Measurements from ENCODE around the gene MMAB.

Gene MMAB

DNA sequence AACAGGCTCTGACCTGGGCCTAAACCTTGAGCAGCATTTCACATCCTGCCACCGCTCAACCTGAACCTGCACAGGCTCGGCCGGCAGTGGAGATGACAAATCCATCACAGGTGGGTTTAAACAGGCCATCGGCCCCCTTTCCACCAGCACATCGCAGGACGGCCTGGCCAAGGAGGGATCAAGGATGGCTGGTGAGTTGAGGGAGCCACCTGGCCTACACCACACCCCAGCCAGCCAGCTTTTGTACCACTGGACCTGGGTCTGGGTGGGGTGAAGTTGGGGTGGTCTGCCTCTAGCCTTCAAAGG lies 14.2 kb downstream of the MMAB start:
- DNase-seq (ENCODE audit: low spot score), result no peak

- no peak for DNase-seq (ENCODE audit: low spot score)
Measured at GRCh38 chr12:109558374-109559199, 14.7 kb downstream of the MMAB start.

GRCh38 chr12:109557805-109558204 lies 15.5 kb downstream of the MMAB start:
- no peak for DNase-seq (ENCODE audit: low spot score)

- no peak for DNase-seq (ENCODE audit: low spot score)
Measured at GRCh38 chr12:109557200-109557599, 16.1 kb downstream of the MMAB start.

GRCh38 chr12:109555431-109556315 lies 17.6 kb downstream of the MMAB start:
- DNase-seq (ENCODE audit: low spot score), result no peak

DNA sequence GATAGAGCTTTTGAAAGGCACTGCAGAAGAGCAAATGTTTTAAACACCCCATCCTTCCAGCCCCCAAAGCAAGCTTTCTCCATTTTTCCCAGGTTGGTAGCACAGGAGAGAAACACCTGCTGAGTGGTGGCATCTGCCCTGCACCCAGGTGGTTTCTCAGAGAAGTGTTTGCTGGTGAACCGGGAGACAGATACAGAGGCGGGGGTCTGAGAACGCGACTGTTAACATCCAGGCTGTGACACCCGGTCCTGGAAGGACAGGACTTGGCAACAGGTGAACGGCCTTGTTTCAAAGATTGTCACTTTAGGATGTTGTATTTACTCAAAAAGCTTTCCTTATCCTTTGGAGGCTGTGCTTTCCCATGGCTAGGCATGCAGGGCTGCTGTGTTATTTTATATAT lies 18.5 kb downstream of the MMAB start:
- no peak for DNase-seq (ENCODE audit: low spot score)

GRCh38 chr12:109553906-109554500 lies 19.3 kb downstream of the MMAB start:
- DNase-seq (ENCODE audit: low spot score), result no peak

DNA sequence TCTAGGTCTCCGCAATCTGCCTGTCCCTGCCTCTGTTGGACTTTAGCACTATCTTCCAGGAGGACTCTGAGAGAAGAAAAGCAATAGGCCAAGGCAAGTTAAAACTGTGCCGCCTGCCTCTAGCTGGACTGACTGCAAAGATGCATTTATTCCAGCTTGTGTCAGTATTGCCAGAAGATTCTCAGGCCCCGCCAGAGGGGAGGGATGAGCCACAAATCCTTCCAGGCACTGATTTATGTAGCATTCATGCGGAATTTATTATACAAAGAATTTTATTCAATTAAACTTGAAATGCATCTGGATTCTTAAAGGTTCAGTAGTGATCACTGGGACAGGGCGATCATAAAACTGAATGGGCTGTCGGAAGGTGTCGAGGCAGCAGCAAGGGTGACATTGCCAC lies 19.8 kb downstream of the MMAB start:
- DNase-seq (ENCODE audit: low spot score), result no peak

GRCh38 chr12:109552971-109553370 lies 20.3 kb downstream of the MMAB start:
- DNase-seq (ENCODE audit: low spot score), result no peak

DNA sequence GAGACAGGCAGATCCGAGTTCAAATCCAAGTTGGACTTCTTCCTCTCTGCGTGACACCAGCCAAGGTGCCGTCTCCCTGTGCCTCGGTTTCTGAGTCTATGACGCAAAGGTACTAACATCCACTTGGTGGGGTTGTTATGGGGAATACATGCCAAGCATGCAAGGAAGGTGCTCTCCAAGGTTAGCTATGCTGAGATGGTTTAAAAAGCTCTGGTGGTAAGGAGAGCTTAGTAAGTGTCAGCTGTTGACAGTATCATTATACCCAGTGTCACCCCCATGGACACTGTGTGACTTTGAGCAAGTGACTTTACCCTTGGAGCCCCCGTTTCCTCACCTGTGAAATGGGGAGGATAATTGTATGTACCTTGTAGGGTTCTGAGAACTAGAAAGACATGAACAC lies 22.2 kb downstream of the MMAB start:
- no peak for DNase-seq (ENCODE audit: low spot score)

- no peak for DNase-seq (ENCODE audit: low spot score)
Measured at GRCh38 chr12:109550281-109550680, 23.0 kb downstream of the MMAB start.

DNA sequence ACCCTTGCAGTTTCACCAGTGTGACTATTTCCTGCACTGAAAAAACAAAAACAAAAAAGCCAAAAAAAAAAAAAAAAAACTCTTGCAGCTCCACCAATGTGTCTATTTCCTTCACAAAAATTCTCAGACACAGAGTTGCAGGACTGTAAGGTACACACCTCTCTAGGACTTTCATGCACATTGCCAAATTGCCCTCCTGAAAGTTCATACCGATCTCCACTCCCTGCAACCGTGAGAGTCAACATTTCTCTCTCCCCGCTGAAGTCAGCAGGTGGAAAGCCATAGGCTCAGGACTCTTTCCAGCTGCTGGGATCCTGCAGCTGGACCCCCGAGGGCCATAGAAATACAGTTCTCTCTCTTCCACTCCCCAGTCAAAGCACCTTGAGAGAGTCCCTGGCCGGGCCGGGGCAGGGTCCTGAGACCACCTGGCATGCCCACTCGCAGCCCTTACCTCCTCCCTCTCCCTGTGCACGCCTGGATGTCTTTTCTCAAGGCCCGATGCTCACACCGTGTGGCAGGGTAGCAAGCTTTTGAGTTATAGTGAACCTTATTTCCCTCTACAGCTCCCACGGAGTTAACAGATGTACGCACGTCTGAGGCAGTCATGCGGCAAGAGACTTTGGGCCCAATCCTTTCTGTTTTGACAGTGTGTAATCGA lies 23.6 kb downstream of the MMAB start:
- DNase-seq (ENCODE audit: low spot score), result no peak

DNA sequence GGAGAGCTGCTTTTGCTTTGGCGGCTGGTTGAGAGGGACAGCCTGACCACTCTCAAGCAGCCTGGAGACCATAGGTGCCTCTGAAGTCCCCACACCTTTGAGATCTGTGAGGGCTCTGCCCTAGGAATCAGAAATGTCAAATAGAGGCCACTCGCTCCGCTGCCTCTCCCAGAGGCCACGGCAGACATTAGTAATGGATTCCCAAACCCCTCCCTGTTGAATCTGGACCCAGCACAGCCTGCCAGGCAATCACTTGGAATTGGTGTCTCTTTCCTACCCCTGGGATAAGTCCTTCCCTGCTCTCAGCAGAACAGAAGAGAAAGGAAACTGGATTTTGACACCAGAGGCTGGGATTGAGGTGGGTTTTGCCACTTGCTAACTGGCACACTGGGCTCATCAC lies 25.0 kb downstream of the MMAB start:
- DNase-seq (ENCODE audit: low spot score), result no peak

GRCh38 chr12:109547286-109547685 lies 26.0 kb downstream of the MMAB start:
- no peak for DNase-seq (ENCODE audit: low spot score)

DNA sequence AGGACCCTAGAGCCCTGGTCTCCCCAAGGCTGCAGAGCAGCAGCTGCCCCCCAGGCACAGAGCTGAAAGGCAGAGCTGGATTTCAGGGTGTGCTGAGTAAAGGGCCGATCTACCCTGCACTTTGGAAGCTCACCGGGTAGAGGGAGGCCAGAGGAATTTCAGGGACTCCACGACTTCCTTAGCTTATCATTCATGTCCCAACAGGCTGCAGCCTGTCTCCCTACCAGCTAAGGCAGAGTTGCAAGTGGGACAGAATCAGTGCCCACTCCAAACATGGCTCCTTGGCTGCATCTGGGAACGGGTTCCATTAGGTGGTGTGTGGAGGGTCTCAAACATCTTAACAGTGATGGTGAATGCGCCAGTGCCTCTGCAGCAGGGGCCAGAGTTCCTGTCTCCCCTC lies 27.5 kb downstream of the MMAB start:
- no peak for DNase-seq (ENCODE audit: low spot score)

DNA sequence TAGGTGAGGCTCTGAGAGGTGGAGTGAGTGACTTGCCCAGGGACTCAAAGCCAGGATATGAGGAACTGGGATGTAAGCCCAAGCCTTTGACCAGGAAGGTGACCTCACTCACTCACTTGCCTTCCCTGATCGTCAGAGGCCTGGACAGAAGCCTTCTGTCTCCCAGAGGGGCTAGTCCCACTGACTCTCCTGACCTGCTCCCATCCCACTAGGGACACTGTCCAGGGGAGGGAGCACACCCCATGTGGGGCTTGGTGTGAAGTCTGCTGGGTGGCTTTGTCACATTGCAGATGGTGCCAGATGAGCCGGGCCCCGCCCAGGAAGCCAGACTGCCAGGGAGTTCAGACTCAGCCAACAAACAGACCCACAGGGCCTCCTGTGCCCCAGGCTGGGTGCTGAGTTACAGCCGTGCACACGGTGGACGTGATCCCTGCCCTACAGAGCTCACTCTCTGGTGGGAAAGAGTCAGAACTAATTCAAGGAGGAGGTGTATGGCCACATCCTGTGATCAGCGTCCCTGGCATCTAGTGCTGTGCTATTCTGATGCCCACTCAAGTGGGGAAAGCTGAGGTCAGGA lies 28.3 kb downstream of the MMAB start:
- DNase-seq (ENCODE audit: low spot score), result no peak

GRCh38 chr12:109542876-109543275 lies 30.4 kb downstream of the MMAB start:
- no peak for DNase-seq (ENCODE audit: low spot score)

- DNase-seq (ENCODE audit: low spot score), result no peak
Measured at GRCh38 chr12:109542014-109542413, 31.3 kb downstream of the MMAB start.

GRCh38 chr12:109541413-109541726 lies 31.9 kb downstream of the MMAB start:
- no peak for DNase-seq (ENCODE audit: low spot score)

DNA sequence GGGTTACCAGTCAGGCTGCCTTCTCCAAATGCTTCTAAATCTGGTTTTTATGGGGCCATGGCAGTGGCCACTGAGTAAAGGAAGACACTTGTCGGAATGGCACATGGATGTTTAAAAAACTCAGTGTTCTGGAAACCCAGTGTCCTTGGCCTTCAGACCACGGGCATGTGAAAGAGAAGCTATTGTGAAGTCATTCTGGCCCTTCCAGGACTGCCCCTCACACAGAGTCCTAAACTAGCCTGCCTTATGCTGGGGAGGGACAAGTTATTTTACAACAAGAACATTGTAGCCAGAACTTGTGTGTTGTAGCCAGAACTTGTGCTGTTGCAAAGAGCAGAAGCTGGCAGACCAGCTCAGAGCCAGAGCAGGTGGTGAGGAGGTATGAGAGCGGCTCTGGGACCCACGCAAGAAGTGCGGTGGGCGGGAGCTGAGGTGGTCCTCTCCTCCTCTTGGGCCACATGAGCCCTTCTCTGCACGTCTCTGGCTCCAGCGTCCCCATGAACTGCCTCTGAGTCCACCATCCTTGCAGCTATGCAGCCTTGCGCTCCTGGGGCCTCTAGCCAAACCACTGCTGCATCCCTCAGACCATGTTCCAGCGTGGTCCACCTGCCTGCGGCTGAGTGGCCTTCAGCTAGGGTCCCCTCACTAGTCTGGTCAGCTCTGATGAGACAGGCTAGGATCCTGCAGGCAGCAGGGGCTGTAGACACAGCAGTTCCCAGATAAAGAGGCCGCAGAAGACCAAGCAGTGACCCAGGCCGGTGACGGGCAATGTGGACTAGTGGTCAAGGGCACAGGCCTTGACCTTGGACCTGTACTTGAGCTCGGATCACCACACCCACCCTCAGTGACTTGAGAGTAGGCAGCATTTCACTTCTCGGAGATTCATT lies 32.5 kb downstream of the MMAB start:
- DNase-seq (ENCODE audit: low spot score), result no peak

- no peak for DNase-seq (ENCODE audit: low spot score)
Measured at GRCh38 chr12:109539508-109539907, 33.8 kb downstream of the MMAB start.

All from LoVo (cell line).